HG03135 (cell line): ENCODE measurements around the gene GIT2.
A peak's percentile ranks its signal among the peaks of the same experiment; 100 is the strongest.
"Not testable (repeated sequence)": the region's sequence is repeated elsewhere in the genome, so short reads cannot be mapped to it uniquely, and the experiment has no call there.

Source experiments
- ATAC-seq: cut with Tn5 transposase; IDR thresholded peaks from one replicate; pipeline ENCODE4 v1.9.1; 2021; ENCODE audit warnings: mild to moderate bottlenecking, moderate library complexity; ENCODE audit not compliant: unreplicated experiment

Gene GIT2

DNA sequence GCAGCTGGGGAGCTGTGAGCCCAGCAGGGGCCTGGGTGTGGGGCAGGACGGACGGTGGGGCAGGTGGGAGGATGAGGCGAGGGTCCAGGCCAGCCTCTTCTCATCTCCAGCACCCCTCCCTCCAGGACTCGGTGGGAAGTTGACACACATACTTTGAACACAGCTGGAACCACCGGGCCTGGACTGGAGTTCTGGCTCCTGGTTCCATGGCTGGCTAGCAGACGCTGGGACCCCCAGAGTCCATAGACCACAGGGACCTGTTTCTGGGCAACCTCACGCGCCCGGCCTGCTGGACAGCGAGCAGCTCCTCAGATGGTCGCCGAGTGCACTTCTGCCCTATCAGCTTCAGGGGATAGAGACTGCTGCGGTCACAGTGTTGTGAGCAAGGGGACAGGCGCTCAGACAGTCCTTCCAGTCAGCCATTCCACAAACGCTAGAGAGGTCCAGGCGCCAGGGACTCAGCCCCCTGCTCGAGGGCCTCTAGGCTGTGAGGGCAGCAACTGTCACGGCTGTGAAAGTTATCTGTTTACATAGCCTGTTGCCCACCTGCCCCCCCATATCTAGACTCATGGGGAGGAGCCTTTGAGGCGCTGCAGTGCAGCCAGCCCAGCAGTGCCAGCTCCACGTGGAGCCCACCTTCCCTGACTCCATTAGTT lies 70.9 kb downstream of the GIT2 start:
- no peak for ATAC-seq

DNA sequence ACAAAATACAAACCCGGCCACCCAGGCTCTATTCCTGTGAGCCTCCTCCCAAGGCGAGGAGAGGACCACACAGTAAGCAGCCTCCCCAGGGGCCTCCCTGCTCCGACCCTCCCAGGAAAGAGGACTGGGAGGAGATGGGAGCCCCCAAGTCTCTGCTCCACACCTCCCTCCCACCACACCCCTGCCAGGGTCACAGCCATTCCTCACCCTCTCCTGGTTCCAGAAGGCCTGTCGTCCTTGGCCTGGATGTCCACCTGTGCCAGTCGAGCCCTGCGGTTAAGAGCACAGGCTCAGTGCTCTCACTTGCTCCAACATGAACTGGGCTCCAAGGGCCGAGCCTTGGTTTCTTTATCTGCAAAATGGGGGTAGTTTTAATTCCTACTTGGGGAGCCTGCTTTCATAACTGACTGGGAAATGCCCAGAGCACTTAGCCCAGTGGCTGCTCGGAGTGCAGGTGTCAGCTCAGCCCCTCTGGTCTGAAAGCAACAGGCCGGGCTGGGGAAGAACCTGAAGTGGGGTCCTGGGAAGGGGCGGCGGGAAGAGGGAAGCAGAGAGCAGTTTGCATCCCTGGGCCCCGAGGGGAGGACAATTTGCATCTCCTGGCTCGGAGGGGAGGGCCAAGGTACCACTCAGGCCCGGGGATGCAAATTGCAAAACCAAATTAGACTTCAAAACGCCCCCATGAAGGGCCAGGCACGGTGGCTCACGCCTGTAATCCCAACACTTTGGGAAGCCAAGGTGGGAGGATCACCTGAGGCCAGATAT lies 72.5 kb downstream of the GIT2 start:
- no peak for ATAC-seq

DNA sequence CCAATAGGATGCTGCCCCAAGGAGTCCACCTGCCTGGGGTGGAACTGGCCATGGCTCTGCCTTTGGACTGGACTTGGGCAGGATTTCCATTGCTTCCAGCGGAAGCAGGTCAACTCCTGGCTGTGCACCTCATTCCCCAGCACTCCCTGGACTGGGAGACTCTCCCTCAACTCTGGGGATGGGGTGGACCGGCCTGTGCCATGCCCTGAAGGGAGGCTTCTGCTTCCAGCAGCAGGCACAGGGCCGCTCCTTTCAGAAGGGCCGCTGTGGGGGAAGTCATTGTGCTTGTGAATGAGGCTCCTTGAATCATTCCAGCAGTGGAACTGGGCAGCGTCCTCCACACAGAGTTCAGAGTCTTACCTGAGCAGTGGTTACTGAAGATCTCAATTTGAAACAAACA lies 73.1 kb downstream of the GIT2 start:
- ATAC-seq: no peak

DNA sequence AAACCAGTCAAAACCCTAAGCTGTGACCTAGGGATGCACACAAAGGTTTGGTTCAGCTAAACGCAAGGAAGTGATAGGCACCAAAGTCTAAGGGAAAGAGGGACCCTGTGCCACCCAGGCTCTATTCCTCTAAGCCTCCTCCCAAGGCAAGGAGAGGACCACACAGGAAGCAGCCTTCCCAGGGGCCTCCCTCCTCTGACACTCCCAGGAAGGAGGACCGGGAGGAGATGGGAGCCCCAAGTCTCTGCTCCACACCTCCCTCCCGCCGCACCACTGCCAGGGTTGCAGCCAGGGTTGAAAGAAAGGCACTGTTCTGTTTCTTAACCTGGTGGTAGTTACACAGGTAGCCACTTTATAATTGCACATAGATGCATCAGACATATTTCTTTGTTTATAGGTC lies 74.2 kb downstream of the GIT2 start:
- no peak for ATAC-seq

DNA sequence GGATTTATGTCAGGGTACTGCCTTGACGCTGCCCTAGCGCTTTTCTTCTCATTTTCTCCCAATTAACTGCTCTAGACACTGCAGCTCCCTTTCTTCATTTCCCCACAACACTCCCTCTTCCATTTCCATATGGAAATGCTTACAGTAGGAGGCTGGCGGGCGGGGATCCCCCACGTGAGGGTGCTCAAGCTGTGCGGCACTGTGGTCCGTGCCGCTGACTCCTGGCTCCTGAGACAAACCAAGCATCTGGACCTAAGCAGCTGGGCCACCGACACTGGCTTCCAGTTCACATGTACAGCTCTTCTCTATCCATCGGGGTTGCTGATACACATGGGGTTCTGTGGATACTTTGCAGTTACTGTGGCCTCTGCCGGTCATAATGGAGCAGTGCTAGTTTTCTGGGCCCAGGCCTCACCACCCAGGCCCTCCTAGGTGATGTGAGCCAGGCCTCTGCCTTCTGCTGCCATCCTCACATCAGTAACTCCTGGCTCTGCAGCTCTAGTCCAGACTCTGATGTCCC lies 75.8 kb downstream of the GIT2 start:
- ATAC-seq: no peak

DNA sequence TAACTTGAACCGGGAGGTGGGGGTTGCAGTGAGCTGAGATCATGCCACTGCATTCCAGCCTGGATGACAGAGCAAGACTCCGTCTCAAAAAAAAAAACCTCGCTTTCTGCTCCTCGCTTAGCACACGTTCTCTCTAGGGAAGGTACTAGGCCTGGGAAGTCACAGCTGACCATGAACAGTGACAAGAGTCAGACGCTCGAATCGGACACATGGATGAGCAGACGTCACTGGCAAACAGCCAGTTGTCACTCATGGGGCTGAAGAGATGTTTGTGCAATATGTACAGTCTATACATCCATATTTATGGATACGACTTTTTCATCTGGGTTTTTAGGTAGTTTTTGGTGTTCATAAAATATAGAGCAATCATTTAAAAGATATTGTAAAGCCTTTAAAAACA lies 76.7 kb downstream of the GIT2 start:
- ATAC-seq: no peak

DNA sequence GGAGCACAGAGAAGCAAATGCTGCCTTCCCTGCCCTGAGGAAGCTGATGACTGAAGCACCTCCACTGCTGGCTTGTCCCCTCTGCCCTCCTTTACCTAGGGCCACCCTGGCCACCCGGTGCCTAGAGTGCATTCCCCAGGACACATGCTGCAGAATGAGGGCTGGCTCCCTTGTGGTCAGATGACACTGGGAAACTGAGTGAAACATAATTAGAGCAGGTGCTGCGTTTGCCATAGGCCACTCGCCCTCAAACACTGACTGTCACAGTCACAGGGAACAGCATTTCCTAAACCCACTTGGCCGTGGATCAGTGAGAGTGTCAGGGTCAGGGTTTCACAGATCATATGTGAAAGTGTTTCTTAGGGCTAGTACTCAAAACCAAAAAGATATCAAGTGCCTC lies 80.1 kb downstream of the GIT2 start:
- no peak for ATAC-seq

DNA sequence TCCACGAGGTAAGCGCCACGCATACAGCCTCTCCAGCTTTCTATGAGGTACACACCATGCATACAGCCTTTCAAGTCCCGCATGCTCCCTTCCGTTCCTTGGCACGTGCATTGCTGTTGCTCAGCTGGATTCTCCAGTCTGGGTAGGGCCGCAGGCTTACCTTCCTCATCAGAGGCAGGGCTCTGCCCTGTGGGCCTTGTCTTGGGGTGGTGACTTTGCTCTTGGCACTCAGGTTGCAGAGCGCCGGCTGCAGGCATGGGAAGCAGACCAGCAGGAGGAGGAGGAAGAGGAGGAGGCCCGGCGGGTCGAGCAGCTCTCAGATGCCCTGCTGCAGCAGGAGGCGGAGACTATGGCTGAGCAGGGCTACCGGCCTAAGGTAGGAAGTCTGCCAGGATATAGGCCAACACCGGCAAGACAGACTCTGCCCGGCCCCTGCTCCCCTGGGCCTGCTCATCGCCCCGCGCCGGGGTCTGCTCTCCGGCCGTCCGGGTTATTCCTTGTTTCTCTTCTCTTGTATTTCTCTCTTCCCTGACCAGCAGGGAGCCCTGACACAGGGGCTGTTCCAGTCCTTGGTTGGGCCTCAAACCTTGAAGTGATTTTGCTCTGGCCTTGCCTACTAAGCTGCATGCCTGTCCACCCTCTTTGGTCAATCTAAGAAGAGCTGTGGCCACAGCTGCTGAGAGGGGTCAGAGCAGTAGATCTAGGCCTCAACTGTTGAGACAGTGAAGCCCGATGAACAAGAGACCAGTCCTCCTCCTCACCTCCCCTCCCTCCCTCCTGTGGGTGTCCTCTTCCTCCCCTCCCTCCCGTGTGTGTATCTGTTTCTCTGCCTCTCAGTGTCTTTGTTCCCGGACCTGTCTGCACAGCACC lies 80.8 kb downstream of the GIT2 start:
- no peak for ATAC-seq

DNA sequence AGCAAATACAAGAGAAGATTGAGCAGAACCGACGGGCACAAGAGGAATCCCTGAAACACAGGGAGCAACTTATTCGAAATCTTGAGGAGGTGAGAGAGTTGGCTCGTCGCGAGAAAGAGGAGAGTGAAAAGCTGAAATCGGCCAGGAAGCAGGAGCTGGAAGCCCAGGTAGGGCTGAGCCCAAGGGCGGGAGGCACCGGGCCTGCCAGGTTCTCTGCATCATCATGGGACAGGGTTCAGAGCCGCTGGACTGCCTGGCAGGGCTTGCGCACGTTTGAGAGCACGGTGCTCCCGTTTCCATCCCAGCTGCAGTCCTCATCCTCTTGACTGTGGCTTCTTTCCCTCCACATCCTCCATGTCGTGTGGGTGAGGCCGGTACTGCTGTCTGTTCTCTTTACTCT lies 81.7 kb downstream of the GIT2 start:
- ATAC-seq: no peak

DNA sequence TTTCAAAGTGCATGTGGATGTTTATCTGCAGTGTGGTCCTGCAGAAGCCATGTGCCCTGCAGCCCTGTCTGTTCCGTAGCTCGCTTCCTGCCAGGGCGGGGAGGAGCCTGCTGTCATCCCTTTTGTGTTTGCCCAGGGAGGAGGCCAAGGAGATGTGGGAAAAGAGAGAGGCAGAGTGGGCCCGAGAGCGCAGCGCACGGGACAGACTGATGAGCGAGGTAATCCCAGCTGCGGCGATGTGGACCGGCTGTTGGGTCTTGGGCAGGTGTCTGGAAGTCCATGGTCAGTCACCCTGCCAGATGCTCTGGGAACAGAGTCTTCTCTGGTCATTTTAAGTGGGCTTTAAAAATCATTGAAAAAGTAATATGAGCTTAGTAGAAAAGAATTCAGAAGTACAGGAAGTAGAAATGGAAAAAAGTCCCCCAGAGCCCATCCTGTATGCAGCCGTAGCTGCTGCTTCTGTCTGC lies 83.3 kb downstream of the GIT2 start:
- ATAC-seq: no peak

DNA sequence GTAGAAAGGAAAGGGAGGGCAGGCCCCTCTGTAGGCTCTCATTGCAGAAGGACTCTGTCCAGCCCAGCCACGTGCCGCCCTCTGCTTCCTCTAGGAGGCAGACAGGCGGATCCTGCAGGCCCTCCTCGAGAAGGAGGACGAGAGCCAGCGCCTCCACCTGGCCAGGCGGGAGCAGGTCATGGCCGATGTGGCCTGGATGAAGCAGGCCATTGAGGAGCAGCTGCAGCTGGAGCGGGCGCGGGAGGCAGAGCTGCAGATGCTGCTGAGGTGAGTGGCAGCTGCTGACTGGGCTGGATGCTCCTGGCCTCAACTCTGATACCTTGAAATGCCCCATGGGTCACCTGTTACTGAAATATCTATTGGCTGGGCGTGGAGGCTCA lies 85.2 kb downstream of the GIT2 start:
- no peak for ATAC-seq

DNA sequence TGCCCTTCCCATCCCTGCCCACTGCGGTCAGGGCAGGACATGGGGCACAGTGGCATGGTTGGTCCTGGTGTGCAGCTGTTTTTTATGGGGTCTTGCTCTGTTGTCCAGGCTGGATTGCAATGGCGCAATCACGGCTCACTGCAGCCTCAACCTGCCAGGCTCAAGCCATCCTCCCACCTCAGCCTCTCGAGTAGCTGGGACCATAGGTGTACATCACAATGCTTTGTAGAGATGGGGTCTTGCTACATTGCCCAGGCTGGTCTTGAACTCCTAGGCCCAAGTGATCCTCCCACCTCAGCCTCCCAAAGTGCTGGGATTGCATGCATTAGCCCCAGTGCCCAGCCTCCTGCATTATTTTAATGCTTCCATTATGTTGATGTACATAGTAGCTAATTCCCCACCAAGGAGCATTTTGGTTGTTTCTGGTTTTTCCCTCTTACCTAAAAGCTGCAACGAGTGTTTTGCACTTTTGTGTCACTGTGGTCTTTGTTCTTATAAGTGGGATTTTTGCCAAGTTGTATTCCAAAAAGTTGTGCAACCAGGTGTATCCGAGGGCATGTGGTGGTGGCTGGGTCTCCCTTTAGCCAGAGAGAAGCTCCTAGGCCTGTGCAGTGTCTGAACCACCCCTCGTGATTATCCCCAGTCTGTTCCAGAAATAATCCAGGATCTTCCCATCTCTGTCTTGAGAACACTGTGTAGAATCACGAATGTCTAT lies 85.8 kb downstream of the GIT2 start:
- no peak for ATAC-seq

DNA sequence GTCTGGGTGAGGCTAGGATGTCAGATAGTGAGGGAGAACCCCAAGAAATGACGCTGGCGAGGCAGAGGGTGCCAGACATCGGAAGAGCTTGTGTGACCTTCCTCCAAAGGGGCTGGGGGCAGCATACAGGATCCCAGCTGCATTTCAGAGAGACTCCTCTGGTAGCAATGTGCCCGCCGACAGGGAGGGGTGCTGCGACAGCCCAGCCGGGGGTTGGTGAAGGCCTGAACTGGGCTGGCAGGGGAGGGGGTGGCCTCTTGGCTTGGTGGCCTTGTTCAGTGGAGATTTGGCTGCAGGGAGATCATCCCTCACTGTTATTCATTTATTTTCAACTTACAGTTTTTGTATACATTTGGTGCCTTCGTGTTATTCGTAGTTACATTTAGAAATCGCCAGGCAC lies 90.9 kb downstream of the GIT2 start:
- ATAC-seq: no peak

DNA sequence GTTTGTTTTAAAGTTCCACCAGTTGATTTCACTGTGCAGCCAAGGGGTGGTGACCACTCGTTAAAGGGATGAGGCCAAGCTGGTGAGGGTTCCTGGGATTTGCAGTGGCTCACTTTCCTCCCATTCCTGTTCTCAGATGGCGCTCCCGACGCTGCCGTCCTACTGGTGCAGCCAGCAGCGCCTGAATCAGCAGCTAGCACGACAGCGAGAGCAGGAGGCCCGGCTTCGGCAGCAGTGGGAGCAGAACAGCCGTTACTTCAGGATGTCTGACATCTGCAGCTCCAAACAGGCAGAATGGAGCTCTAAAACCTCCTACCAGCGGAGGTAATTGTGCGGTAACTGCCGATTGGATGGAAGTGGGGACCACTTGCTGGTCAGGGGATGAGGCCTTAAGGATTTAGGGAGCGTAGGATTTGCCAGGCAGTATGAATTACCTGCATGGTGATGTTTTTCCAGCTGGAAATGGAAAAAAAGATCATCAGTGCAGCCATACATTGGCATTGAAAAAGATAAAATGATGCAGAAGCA lies 93.2 kb downstream of the GIT2 start:
- no peak for ATAC-seq

DNA sequence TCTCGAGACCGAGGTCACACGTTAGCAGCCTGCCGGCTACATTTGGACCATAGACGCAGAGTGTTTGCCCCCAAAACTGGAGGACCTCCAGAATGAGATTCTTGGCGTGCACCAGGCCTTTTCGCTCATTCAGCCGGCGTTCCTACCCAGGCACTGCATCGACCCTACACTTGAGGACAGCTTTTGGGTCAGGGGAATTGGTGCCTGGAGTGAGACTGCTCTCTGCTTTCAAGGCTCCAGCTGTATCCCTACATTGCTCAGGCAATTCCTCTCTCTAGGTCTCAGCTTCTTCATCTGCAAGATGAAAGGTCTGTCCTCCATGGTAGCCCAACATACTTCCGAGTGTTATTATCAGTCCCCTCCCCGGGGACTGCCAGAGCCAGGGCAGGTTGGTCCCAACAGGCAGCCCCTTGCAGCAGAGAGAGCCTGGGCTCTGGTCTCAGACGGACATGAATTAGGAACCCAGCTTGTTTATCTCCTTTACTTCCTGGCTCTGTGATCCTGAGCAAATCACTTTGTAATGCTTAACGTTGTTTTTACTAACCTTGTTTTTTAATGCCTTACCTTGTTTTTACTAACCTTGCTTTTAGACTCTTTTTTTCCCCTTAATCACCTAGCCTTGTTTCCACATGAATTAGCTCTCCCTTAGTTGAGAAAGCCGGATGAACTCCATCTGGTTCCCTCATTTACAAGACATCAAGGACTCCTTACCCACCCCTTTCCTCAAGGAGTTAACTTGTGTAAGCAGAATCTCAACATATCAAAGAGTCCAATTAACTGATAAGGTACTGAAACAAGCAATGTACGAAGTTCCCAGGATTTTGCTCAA lies 95.2 kb downstream of the GIT2 start:
- ATAC-seq: no peak

DNA sequence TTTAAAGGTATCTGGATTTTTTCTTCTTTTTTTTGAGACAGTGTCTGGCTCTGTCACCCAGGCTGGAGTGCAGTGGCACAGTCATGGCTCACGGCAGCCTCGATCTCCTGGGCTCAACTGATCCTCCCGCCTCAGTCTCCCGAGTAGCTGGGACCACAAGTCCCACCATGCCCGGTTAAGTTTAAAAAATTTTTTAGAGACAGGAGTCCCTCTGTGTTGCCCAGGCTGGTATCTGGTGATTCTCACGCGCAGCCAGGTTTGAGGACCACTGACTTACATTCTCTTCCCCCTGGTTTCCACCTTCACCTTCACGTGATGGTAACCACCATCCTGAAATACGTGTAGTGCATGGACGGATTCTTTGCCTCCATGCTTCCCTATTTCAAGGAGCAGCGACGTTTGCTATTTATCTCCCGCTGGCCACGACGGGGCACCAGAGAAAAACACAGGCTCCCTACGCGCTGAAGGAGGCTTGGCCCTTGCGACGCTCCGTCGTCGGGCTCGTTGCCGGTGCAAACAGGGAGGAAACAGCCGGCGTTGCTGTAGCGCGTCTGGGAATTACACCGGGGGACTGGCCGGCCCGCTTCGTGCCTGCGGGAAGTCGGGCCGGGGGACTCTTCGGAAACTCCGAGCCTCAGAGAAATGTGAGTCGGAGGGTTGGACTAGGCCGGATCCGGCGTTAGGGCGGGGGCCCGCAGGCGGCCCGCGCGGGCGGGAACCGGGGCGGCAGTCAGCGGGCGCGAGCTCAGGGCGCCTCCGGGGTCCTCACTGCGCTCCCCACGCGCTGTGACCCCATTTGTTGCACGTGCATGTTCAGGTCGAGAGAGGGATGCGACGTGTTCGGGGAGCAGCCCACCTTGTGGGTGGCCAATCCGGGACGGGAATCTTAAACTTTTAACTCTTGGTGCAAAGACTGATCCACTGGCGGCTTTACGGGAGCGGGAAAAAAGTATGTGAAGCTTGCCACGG lies 96.1 kb downstream of the GIT2 start, which contains the start of gene TCHP:
TCHP (plus strand) TSS at position 492 of the 969 bp plus-strand sequence. CDS start 2,753 bp downstream, outside the sequence.
- peak; percentile 68 for ATAC-seq

DNA sequence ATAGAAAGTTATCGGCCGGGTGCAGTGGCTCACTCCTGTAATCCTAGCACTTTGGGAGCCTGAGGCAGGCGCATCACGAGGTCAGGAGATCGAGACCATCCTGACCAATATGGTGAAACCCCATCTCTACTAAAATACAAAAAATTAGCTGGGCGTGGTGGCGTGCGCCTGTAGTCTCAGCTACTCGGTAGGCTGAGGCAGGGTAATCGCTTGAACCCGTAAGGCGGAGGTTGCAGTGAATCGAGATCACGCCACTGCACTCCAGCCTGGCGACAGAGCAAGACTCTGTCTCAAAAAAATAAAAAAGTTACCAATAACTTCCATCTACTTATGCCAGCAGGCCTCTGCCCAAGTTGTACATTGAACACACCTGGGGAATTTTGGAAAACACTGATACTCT lies 96.8 kb downstream of the GIT2 start:
- ATAC-seq: not testable (repeated sequence)

DNA sequence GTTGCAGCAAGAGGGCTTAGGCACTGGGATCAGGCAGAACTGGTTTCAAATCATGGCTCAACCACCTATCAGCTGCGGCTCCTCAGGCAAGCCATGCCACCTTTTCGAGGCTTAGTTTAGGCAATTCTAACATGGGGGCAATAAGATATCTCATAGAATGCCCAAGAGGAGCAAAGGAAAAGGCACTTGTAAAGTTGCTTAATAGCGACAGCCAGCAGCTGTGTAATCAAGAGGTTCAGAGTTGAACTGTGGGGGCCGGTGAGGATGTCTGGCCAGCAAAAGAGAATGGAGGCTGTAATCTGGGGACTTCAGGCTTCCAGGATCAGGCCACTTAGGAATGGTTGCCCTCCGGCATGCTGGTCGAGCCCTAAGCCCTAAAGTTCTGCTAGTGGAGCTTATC lies 99.1 kb downstream of the GIT2 start:
- no peak for ATAC-seq
